Pancreas (tissue), 10 donors: ENCODE results near the gene RASAL2. TPM values are rescaled to one million over a fixed set of nuclear protein-coding genes. Genes with fewer than 3 reads are reported as not detected.

Source experiments
- ATAC-seq, 4 donors: fragments of 200-7000 bp; cut with Tn5 transposase; one replicate each; pipeline versions ENCODE4 v1.8.0 to v1.9.1; 2020; ENCODE audit warnings: mild to moderate bottlenecking in 4 of 4, moderate library complexity in 4 of 4
- DNase-seq, 6 donors: peaks; one replicate each; pipeline ENCODE4 v3.0.0-alpha.2; 2020
- FAIRE-seq: peaks from 2 replicates; lab custom pipeline; 2012; peaks lifted over from hg19 to GRCh38; lab: Jason Lieb, UNC
- H3K27ac ChIP-seq, 4 donors: fragments of 200-600 bp; sonication (generic); 1 replicate in 3 of 4; 2 replicates in 1 of 4; pipeline versions ENCODE4 v1.5.0 to v1.8.0; 2020
- H3K27me3 ChIP-seq, 4 donors: fragments of 200-600 bp; one replicate each; pipeline ENCODE4 v1.8.0; 2021
- H3K36me3 ChIP-seq, 3 donors: fragments of 200-600 bp; sonication (generic) in 1 of 3; one replicate each; pipeline versions ENCODE4 v1.5.0 to v1.8.0; 2020 to 2021
- H3K4me1 ChIP-seq, 3 donors: fragments of 200-600 bp; one replicate each; pipeline ENCODE4 v1.8.0; 2021
- H3K4me3 ChIP-seq, 4 donors: fragments of 200-600 bp; sonication (generic) in 2 of 4; one replicate each; pipeline versions ENCODE4 v1.5.0 to v1.8.0; 2020 to 2021
- H3K9me3 ChIP-seq, 4 donors: fragments of 200-600 bp; one replicate each; pipeline ENCODE4 v1.8.0; 2021
- WGBS, 2 donors: extraction: QIAGEN DNeasy Blood & Tissue Kit; methylation state at CpG; one replicate each; pipeline ENCODE4 v1.1.7; 2013; 5-methylcytosine and 5-hydroxymethylcytosine counted together
- intact Hi-C, 3 donors: fragments of 100-400 bp; cut with DNase I; formaldehyde crosslinking; loops; one replicate each; pipeline versions ENCODE4 v1.11.1 to v1.14.2; 2022
- polyA plus RNA-seq, 2 donors: library from polyadenylated mRNA; stranded (reverse); fragments of 200-250 nt; gene quantifications; one replicate each; pipeline ENCODE4 v1.2.3, GENCODE V29; 2013
- total RNA-seq, 6 donors: library from RNA; stranded (reverse); fragmentation: NEBNext Ultra II Directional in 4 of 6; extraction: Animal tissue kit (Norgen Biotek cat#: 25700) in 4 of 6; gene quantifications; one replicate each; pipeline versions ENCODE4 v1.2.1 to v1.2.4, GENCODE V29; 2021 to 2023
- TF ChIP-seq, protein P1 (sequence below), 4 donors: fragments of 200-600 bp; sonication (generic) in 3 of 4; IDR thresholded peaks; one replicate each; pipeline versions ENCODE4 v1.5.0 to v1.8.0; 2021; ENCODE audit warnings: antibody characterized with exemption in 4 of 4
- donor health status: healthy with polysubstance abuse.
- donor health status: DM: no; HTN: no; CAD: no; lungs with moderate emphysema.
- donor health status: DM: no; HTN: no; CAD: no.
- donor health status: control.
- donor health status: control.
- donor health status: Bipolar disorder and iron deficiency.
- donor health status: DM: yes; HTN: yes; CAD: no.
- donor health status: DM: no; HTN: no; CAD: no.
- donor health status: DM: no; HTN: no; CAD: no.
- donor health status: DM: yes; HTN: yes; CAD: no.

Gene RASAL2
- total and polyA plus RNA-seq, 8 donors = 2.5 to 12.9 (median 4.9) TPM

DNA sequence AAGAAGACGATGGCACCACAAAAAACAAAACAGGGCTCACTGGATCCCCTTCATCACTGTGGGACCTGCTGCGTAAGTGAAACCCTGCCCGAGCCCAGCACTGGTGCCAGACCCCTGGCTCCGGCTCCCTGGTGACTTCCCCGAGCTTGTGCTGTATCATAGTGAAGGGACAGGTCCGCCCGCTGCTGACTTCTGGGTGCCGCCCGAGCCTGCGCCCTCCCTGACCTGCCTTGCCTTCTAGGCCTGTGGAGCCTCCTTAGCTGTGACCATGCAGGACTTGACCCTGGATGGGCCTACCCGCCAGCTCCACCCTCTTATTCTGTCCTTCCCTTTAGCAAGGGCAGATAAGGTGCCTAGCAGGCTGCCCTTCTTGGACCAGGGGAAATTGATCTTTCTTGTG is 426.9 kb downstream of the RASAL2 start:
- Histone ChIP-seq H3K4me1 (no peaks in the 10 kb centered on the region), H3K36me3 (no peaks in the 10 kb centered on the region), H3K27me3 (no peaks in the 10 kb centered on the region), H3K9me3 (no peaks in the 10 kb centered on the region), H3K4me3 (no peak overlapping the region), H3K27ac (no peak overlapping the region)
- DNase-seq (no peak), FAIRE-seq (no peak), ATAC-seq (no peak)
- TF ChIP-seq, protein P1, sequence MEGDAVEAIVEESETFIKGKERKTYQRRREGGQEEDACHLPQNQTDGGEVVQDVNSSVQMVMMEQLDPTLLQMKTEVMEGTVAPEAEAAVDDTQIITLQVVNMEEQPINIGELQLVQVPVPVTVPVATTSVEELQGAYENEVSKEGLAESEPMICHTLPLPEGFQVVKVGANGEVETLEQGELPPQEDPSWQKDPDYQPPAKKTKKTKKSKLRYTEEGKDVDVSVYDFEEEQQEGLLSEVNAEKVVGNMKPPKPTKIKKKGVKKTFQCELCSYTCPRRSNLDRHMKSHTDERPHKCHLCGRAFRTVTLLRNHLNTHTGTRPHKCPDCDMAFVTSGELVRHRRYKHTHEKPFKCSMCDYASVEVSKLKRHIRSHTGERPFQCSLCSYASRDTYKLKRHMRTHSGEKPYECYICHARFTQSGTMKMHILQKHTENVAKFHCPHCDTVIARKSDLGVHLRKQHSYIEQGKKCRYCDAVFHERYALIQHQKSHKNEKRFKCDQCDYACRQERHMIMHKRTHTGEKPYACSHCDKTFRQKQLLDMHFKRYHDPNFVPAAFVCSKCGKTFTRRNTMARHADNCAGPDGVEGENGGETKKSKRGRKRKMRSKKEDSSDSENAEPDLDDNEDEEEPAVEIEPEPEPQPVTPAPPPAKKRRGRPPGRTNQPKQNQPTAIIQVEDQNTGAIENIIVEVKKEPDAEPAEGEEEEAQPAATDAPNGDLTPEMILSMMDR (IDR thresholded peaks at IDR 0.05) = no peak
- 89 to 93% methylated on average over 11 of the region's 11 CpGs for WGBS, 2 donors
- intact Hi-C loops = no loop called here

- ATAC-seq = no peak
Observed at GRCh38 chr1:178521241-178521640, 427.3 kb downstream of the RASAL2 start.

GRCh38 chr1:178527117-178527516 is 433.2 kb downstream of the RASAL2 start:
- FAIRE-seq = no peak
- ATAC-seq = no peak
- H3K27me3 ChIP-seq = no peaks in the 10 kb centered on the region
- intact Hi-C loops = no loop called here
- 70 to 78% methylated on average over 4 of the region's 4 CpGs for WGBS, 2 donors
- no peak for DNase-seq
- TF ChIP-seq, protein P1 (IDR thresholded peaks at IDR 0.05) = no peak
- H3K4me3 ChIP-seq = no peak overlapping the region
- no peaks in the 10 kb centered on the region for H3K9me3 ChIP-seq
- H3K27ac ChIP-seq = no peak overlapping the region
- no peaks in the 10 kb centered on the region for H3K4me1 ChIP-seq
- no peaks in the 10 kb centered on the region for H3K36me3 ChIP-seq

More at GRCh38 chr1:178521241-178521640, 427.3 kb downstream of the RASAL2 start:
- TF ChIP-seq, protein P1 (IDR thresholded peaks at IDR 0.05) = no peak
- no peak for FAIRE-seq
- Histone ChIP-seq H3K27me3 (no peaks in the 10 kb centered on the region), H3K36me3 (no peaks in the 10 kb centered on the region), H3K9me3 (no peaks in the 10 kb centered on the region), H3K27ac (no peak overlapping the region), H3K4me1 (no peaks in the 10 kb centered on the region), H3K4me3 (no peak overlapping the region)
- no peak for DNase-seq
- intact Hi-C loops = no loop called here
- 82 to 87% methylated on average over 4 of the region's 4 CpGs for WGBS, 2 donors

GRCh38 chr1:178528228-178528952 is 434.5 kb downstream of the RASAL2 start:
- H3K27ac ChIP-seq = no peak overlapping the region
- no peak for ATAC-seq
- no peaks in the 10 kb centered on the region for H3K4me1 ChIP-seq
- H3K36me3 ChIP-seq = no peaks in the 10 kb centered on the region
- no peak overlapping the region for H3K4me3 ChIP-seq
- DNase-seq = no peak
- 79% methylated on average over 10 of the region's 10 CpGs for WGBS, 2 donors
- intact Hi-C loops = no loop called here
- TF ChIP-seq, protein P1 (IDR thresholded peaks at IDR 0.05) = no peak
- no peak for FAIRE-seq
- no peaks in the 10 kb centered on the region for H3K27me3 ChIP-seq
- no peaks in the 10 kb centered on the region for H3K9me3 ChIP-seq

DNA sequence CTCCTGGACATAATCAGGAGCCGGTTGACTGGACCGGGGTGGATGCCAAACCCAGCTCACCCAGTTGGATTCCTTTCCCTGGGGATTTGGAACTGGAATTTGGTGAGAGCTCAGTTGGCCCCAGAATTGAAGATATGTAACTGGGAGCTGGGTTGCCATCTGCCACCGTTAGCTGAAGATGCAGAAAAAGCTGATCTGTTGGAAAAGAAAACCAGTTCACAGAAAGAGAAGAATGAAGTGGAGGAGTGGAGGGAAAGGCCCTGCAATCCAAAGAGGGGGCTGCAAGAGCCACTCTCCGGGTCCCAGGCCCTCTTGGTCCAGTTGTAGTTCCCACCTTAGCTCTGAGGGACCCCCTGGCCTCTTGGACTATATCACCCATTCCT is 435.0 kb downstream of the RASAL2 start:
- intact Hi-C loops = no loop called here
- TF ChIP-seq, protein P1 (IDR thresholded peaks at IDR 0.05) = no peak
- no peak overlapping the region for H3K27ac ChIP-seq
- ATAC-seq (no peak), FAIRE-seq (no peak), DNase-seq (no peak)
- no peaks in the 10 kb centered on the region for H3K4me1 ChIP-seq
- H3K27me3 ChIP-seq = no peaks in the 10 kb centered on the region
- no peaks in the 10 kb centered on the region for H3K9me3 ChIP-seq
- 78 to 87% methylated on average over 4 of the region's 4 CpGs for WGBS, 2 donors
- no peaks in the 10 kb centered on the region for H3K36me3 ChIP-seq
- no peak overlapping the region for H3K4me3 ChIP-seq
